Activated CD8-positive, alpha-beta memory T cell treated with anti-CD3 and anti-CD28 coated beads for 1 hour (primary cell): ENCODE measurements around the gene BCOR.

Experiments used
- DNase-seq, 2 donors: peaks; one replicate each; pipeline ENCODE4 v3.0.0-alpha.2; 2020; ENCODE audit warnings: low read depth in 1 of 2; ENCODE audit errors: extremely low read depth in 1 of 2

Gene BCOR

GRCh38 chrX:40099055-40099958, 1.5 kb upstream of the BCOR start:
- no peak for DNase-seq

DNA sequence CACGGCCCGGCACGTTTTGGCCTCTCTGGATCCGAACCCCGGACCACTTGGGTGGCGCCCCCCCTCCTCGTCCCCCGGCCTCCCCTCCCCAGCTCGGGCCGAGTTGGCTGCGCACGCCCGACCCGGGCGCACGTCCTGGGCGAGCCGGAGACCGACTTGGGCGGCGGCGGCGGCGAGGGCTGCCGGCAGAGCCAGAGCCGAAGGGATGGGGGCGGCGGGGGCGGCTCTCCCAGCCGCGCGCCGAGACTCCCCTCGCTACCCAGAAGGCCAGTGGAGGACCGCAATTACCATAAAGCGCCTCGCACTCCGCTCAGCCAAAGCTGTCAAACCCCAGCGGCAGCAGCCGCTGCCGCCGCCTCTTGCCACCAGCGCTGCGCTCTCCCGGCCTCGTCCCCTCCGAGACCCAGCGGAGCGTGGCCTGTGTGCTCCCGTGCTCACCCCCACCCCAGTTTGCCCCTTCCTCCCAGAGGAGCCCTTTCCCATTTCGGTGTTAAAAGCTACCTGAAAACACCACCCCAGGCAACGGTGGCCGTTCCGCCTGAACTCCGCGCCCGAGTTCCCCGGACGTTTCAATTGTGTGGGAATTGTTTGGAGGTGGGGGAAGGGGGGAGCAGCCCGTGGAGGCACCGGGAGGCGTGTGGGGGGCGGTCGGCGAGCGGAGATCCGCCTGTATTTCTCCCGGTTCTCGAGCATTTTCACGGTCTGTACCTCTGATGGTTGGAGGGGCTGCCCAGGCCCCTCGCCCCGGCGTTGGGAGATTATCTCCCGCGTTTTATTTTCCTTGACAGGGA, 701 bp upstream of the BCOR start:
- no peak for DNase-seq

GRCh38 chrX:40097141-40097503, 636 bp downstream of the BCOR start:
- no peak for DNase-seq

- no peak for DNase-seq
Measured at GRCh38 chrX:40096395-40097091, 1.2 kb downstream of the BCOR start.

DNA sequence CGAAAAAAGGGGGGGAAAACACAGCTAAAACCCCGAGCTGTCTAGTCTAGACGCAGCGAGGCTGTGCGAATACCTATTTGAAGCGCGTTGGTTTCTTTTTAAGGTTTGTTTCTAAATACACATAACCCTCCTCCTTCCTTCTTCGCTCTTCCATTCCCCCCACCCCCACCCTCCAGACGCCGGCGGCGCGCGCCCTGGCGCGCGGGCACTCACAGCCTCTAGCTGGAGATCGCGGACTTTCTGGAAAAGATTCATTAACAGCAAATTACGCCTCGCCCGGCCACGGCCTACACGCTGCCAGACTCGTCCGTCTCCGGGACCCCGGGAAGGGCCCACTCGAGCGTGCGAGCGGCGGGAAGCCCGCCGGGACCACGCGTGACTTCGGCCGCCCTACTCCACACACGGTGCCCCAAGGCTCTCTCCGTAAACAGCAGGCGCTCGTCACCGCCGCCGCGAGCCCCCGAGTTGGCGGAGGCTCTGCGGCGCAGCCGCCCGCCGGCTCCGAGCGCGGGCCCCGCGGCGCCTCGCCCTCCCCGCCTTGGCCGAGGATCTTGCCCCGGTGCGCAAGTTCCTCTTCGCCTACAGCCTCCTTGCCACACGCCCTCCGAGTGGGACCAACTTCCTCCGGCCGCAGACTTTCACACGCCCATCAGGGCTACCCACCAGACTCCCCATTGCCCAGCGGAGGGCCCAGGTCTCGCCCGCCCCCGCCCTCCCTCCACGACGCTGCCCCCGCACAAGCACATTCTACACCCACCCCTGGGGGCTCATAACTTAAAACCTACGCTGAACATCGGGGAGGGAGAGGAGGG, 2.0 kb downstream of the BCOR start:
- DNase-seq: no peak

GRCh38 chrX:40094900-40095582, 2.7 kb downstream of the BCOR start:
- no peak for DNase-seq

- no peak for DNase-seq
Measured at GRCh38 chrX:40094041-40094899, 3.5 kb downstream of the BCOR start.

DNA sequence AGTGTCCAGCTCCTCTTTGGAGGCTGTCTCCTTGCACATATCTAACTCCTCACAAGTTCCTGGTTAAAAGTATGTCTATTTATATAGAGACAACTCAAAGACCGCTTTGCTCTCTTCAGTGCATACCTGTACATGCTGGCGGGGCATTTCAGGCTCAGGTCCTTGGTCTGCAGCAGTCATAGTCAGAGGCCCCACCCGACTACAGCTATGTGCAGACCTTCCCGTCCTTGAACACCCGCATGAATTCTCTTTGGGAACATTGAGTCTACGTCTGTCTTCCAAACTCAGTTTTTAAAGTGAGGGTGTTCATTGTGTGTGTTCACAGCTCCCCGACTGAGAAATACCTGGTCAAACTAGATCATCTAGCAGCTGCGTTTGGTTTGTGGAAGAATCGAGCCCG, 4.2 kb downstream of the BCOR start:
- no peak for DNase-seq

GRCh38 chrX:40092808-40093435, 4.8 kb downstream of the BCOR start:
- no peak for DNase-seq

GRCh38 chrX:40091691-40092421, 5.9 kb downstream of the BCOR start:
- DNase-seq: no peak

DNA sequence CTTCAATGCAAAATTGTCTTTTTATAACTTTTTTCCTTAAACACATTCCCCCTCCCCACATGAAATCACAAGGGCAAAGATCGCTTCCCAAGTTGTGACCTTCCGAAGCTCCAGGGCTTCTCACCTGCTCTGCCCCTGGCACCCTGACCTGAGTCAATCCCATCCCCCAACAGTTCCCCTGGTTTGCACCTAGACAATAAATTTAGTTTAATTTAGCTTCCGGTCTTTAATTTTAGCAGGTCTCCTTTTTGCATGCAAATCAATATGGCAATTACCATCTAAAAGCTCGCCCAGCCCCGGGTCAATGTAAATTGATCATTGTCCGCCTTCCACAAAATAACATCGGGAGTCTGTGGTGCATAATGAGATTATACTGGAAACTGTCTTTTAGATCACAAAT, 6.8 kb downstream of the BCOR start:
- no peak for DNase-seq

DNA sequence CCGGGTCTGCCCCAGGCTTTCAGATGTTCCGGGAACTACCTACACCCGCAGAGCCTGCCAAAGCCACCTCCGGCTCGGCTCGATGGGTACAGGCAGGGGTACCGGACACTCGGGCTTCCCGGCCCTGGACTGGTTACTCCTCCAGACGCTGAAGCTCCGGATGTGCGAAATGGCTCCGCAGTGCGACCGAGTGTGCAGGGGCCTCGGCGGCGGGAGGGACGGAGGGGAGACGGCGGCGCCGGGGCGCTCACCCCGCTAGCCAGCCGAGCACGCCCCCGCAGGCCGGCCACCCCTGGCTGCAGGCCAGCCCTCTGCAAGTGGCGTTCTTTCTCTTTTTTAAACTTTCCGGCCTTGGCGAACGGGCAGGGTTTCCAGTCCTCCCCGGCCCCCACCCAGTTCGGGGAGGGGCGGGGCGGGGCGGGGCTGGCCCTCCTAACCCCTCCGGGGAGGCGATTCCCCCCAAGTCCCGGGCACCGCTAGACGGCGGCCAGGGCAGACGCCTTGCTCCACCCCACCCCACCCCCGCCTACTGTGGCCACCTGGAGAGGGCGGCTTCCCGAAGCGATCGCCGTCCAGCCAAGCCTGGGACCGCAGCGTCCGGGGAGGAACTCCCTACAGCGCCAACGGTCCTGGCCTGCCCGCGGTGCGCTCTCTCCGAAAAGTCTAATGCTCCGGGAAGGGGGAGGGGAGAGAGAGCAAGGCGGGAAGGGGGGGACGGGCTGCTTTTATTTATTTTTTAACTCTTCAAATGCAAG, 7.5 kb downstream of the BCOR start:
- DNase-seq: no peak

DNA sequence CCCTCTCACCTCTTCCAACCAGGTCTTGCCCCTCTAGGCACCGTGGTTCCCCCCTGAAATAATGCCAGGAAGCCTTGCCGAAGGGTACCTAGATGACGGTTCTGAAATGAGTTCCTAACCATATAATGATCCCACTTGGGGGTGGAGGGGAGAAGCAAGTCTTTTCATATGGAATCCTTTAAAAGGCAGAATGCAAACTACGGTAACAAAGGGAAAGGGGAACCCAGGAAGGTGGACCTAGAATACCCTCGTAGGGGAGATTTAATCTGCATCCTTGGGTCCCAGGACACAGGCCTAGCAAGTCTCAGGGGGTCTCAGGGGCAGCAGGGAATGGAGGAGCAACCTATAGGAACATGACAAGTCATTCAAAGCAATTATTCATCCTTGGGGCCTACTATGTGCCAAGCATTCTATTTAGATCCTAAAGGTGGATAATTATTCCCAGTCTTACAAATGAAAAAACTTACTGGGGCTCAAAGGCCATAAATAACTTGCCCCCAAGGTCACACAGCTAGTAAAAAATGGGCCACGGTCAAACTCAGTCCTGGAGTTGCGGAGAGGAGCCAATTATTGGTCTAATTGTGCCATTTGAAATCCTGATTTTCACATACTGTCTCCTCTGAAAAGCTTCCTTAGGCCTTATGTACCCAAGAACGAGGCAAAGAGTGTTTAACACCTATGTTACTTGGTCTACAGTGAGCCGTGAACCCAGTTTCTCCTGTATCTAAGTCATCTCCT, 8.8 kb downstream of the BCOR start:
- no peak for DNase-seq

DNA sequence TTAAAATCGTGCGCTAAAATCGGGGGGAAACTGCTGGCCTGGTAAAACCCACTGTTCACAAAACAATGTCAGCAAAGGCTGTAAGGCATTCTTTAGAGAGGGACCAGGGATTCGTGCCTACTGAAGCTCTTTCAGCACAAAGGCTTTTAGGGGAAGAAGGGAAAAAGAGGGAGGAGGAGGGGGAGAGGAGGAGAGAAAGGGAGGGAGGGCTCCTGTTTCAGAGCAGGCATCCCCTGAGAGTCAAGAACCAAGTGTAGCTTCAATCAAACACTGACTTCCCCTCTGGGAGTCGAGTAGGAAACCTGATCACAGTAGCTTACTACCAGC, 9.5 kb downstream of the BCOR start:
- no peak for DNase-seq

DNA sequence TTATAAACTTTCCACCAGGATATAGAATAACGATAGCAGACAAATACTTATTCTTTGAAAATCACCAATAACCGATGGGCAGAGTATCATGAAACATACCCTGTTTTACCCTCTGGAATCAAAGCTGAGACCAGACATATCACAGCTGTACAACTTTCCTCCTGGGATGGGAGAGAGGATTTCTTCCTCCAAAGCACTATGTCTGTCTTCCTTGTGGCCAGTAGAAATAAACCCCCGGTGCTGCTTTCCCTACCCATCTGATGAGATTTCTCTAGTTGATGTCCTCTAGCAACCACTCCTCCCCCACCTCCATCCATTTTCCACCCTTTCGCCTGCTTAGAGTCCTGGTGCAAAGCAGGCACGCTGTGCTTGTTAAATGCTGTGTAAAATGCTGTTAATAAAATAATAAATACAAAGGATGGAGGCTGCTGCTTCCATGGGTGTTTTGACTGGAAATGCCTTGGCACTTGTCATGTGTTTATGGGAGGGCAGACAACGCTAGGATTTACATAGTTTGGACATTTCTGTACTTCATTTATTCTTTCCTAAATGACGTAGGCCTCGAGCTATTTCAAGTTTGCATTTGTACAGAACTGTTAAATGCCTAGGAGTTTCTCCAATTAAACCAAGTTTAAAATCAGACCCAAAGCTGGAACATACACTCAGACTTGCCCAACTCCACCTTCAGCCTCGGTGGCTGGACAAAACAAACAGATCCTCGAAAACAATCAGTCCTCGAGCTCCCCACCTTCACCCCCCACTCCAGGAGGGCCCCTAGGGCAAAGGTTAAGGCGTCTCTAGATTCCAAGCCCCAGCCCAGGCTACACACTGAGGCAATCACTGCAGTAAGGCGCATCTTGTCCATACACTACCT, 10.1 kb downstream of the BCOR start:
- DNase-seq: no peak
